ENCODE measurements around the gene EVI5L. TPM values are rescaled to one million over a fixed set of nuclear protein-coding genes. Genes with fewer than 3 reads are reported as not detected.

Gene EVI5L
- total RNA-seq, 1 donor from 2014 or later, result 9.9 TPM

DNA sequence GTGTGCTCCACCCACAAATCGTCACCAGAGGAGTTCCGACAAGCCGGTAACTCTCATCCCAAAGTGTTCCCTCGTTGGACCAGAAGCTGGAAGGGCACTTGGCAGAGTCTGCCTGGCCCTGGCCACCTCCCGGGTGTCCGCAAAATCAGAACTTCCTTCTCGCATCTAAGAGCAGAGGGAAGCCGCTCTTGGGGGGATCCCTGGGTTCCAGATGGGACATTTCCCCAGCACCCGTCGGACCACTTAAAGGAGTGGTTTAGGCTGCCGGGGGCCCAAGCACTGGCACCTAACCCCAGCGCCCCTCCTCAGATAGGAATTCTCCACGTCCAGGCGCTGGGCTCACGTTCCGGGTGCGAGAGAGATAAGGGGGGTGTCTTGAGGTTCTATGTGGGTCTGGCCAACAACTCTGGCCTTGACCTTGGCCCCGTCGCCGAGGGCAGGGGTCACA, 72.8 kb downstream of the EVI5L start:
- H3K36me3 ChIP-seq (ENCODE audit: control insufficient read depth, insufficient read depth, low read length), result peaks cover 1% of the 10 kb centered on the region
- no peaks in the 10 kb centered on the region for H3K27me3 ChIP-seq (ENCODE audit: control insufficient read depth, insufficient read depth, low read length)
- TF ChIP-seq CTCF (IDR thresholded peaks at IDR 0.05; ENCODE audit: insufficient read depth, low read length, poor library complexity, severe bottlenecking), result no peak
- DNase-seq (ENCODE audit: low read depth), result no peak
- peak overlapping the region; percentile 54 for H3K4me3 ChIP-seq (ENCODE audit: low read depth, low read length)

DNA sequence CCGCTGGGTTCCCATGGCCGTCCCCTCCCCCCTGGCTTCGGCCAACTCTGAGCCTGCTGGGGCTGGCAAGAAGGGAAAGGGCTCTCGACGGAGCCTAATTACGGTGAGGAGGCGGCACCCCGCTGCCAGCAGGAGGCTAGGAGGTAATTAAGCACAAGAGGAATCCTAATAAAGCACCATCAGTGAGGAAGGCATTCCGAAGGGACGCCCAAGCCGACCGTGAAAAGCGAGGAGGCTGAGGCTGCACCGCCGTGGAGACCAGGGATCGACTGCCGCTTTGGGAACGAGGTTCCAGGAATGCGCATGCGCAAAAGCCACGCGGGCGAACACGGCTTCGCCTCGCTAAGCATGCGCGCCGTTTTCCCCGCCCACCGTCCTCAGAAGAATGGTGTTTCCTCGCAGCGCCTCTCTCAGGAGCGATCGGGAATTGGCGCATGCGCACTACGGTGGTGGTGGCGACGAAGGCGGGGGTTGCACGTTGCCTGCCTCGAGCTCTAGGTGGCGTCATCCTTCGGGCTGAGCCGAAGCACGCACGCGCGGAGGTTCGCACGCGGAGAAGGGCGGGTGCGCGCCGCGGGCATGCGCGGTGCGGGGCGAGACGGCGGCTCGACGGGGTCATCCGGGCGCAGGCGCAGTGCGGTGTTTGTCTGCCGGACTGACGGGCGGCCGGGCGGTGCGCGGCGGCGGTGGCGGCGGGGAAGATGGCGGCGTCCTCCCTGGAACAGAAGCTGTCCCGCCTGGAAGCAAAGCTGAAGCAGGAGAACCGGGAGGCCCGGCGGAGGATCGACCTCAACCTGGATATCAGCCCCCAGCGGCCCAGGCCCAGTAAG, 73.4 kb downstream of the EVI5L start, which contains the start of gene MAP2K7:
Gene MAP2K7 (plus strand): TSS at position 634 of the 830 bp plus-strand sequence. CDS start 68 bp downstream, at position 702.
- peak; percentile 87 for DNase-seq (ENCODE audit: low read depth)
- peaks cover 1% of the 10 kb centered on the region for H3K36me3 ChIP-seq (ENCODE audit: control insufficient read depth, insufficient read depth, low read length)
- no peaks in the 10 kb centered on the region for H3K27me3 ChIP-seq (ENCODE audit: control insufficient read depth, insufficient read depth, low read length)
- peak; percentile 60 for TF ChIP-seq CTCF (IDR thresholded peaks at IDR 0.05; ENCODE audit: insufficient read depth, low read length, poor library complexity, severe bottlenecking)
- H3K4me3 ChIP-seq (ENCODE audit: low read depth, low read length), result peak within 1 kb of the TSS; percentile 84

- no peak for TF ChIP-seq CTCF (IDR thresholded peaks at IDR 0.05; ENCODE audit: insufficient read depth, low read length, poor library complexity, severe bottlenecking)
Observed at GRCh38 chr19:7904074-7905020, 74.3 kb downstream of the EVI5L start.

DNA sequence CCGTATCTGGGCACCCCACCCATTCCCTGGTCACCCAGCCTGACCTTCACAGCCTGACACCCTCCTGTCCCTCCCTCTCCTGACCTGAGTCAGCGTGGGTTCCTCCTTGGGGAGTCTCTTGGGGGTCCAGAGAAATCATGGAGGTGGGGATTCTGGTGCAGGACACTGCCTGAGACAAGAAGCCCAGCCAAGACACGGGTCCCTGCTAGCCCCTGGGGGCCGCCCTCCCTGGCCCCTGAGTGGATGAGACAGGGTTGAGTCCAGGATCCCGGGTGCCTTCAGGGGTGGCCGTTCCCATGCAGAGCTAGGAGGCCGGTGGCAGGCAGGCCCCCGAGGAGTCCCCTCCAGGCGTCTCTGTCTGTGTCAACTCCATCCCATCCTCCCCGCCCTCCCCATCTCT, 75.2 kb downstream of the EVI5L start:
- Histone ChIP-seq H3K27me3 (ENCODE audit: control insufficient read depth, insufficient read depth, low read length) (no peaks in the 10 kb centered on the region), H3K4me3 (ENCODE audit: low read depth, low read length) (no peak overlapping the region), H3K36me3 (ENCODE audit: control insufficient read depth, insufficient read depth, low read length) (peaks cover 1% of the 10 kb centered on the region)
- TF ChIP-seq CTCF (IDR thresholded peaks at IDR 0.05; ENCODE audit: insufficient read depth, low read length, poor library complexity, severe bottlenecking), result no peak
- no peak for DNase-seq (ENCODE audit: low read depth)

More at GRCh38 chr19:7904074-7905020, 74.3 kb downstream of the EVI5L start:
- H3K27me3 ChIP-seq (ENCODE audit: control insufficient read depth, insufficient read depth, low read length), result no peaks in the 10 kb centered on the region
- H3K36me3 ChIP-seq (ENCODE audit: control insufficient read depth, insufficient read depth, low read length), result peaks cover 1% of the 10 kb centered on the region
- DNase-seq (ENCODE audit: low read depth), result no peak
- peak overlapping the region; percentile 84 for H3K4me3 ChIP-seq (ENCODE audit: low read depth, low read length)

DNA sequence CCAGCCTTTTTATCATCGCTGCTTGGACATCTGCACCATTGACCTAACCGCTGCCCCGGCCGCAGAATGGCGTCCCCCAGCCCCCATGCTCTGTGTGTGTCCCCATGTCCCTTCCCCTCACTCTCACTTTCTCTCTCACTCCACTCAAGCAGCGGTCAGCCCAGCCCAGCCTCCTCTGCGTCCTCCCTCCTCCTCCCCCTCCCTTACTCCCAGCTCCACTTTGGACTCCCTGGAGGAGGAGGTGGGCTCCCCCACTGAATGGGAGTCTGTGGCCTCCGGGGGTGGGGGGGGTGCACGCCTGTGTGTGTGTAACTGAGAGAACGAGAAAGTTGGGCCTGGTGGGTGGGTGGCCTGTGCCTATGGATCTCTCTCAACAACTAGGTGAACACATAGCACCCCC, 75.8 kb downstream of the EVI5L start:
- Histone ChIP-seq H3K27me3 (ENCODE audit: control insufficient read depth, insufficient read depth, low read length) (no peaks in the 10 kb centered on the region), H3K4me3 (ENCODE audit: low read depth, low read length) (no peak overlapping the region), H3K36me3 (ENCODE audit: control insufficient read depth, insufficient read depth, low read length) (peaks cover 1% of the 10 kb centered on the region)
- no peak for TF ChIP-seq CTCF (IDR thresholded peaks at IDR 0.05; ENCODE audit: insufficient read depth, low read length, poor library complexity, severe bottlenecking)
- no peak for DNase-seq (ENCODE audit: low read depth)

Measured in kidney epithelial cell (primary cell).